DOHH2 (cell line): ENCODE data around the gene ERVK3-1.

ENCODE experiments used
- H3F3A ChIP-seq: fragments of 200-600 bp; sonication (generic), shearing (Covaris generic); 2 replicates; pipeline ENCODE4 v1.6.0; 2016; ENCODE audit warnings: antibody characterized with exemption, mild to moderate bottlenecking; ENCODE audit not compliant: control insufficient read depth, insufficient read depth
- H3K27ac ChIP-seq: fragments of 200-600 bp; sonication (generic); 2 replicates; pipeline ENCODE4 v1.5.1; 2014; ENCODE audit warnings: low read depth, mild to moderate bottlenecking, low read length, moderate library complexity
- H3K27me3 ChIP-seq: fragments of 200-600 bp; sonication (generic); 2 replicates; pipeline ENCODE4 v1.6.1; 2014; ENCODE audit warnings: mild to moderate bottlenecking, low read length, mixed read lengths; ENCODE audit not compliant: control insufficient read depth
- H3K36me3 ChIP-seq: fragments of 200-600 bp; sonication (generic); 2 replicates; pipeline ENCODE4 v1.6.1; 2014; ENCODE audit warnings: mild to moderate bottlenecking, low read length, moderate library complexity, mixed read lengths; ENCODE audit not compliant: control insufficient read depth
- H3K4me1 ChIP-seq: fragments of 200-600 bp; sonication (generic); 2 replicates; pipeline ENCODE4 v1.6.1; 2014; ENCODE audit warnings: mild to moderate bottlenecking, low read length, mixed read lengths; ENCODE audit not compliant: control insufficient read depth
- H3K4me2 ChIP-seq: fragments of 200-600 bp; sonication (generic); 2 replicates; pipeline ENCODE4 v1.6.0; 2014; ENCODE audit warnings: mild to moderate bottlenecking, low read length, moderate library complexity
- H3K4me3 ChIP-seq: fragments of 200-600 bp; sonication (generic); 2 replicates; pipeline ENCODE4 v1.5.1; 2014; ENCODE audit warnings: mild to moderate bottlenecking, low read length, mixed read lengths
- H3K79me2 ChIP-seq: fragments of 200-600 bp; sonication (generic); 2 replicates; pipeline ENCODE4 v1.6.1; 2014; ENCODE audit warnings: mild to moderate bottlenecking, low read length, mixed read lengths; ENCODE audit not compliant: control insufficient read depth
- H3K9me2 ChIP-seq: fragments of 200-600 bp; sonication (generic); replicated peaks from 2 replicates; pipeline ENCODE4 v1.6.1; 2014; ENCODE audit warnings: mild to moderate bottlenecking, low read length, mixed read lengths; ENCODE audit not compliant: control insufficient read depth
- H3K9me3 ChIP-seq: fragments of 200-600 bp; sonication (generic); 2 replicates; pipeline ENCODE4 v1.6.1; 2014; ENCODE audit warnings: antibody characterized with exemption, low read length, mixed read lengths; ENCODE audit not compliant: control insufficient read depth, insufficient read depth
- H4K20me1 ChIP-seq: fragments of 200-600 bp; sonication (generic); 2 replicates; pipeline ENCODE4 v1.6.0; 2014; ENCODE audit warnings: low read depth, mild to moderate bottlenecking, antibody characterized with exemption, low read length, moderate library complexity; ENCODE audit not compliant: control insufficient read depth, insufficient read depth
- CTCF ChIP-seq: fragments of 200-600 bp; sonication (generic); IDR thresholded peaks from one replicate; pipeline ENCODE4 v1.5.1; 2014; ENCODE audit warnings: antibody characterized with exemption, mild to moderate bottlenecking, low read depth, low read length; ENCODE audit not compliant: poor library complexity, severe bottlenecking
- EZH2phosphoT487 ChIP-seq: fragments of 200-600 bp; sonication (generic); IDR thresholded peaks from 2 replicates; pipeline ENCODE4 v1.6.1; 2017; ENCODE audit warnings: borderline replicate concordance, mild to moderate bottlenecking, antibody characterized with exemption, low read length, moderate library complexity, mixed read lengths

Gene ERVK3-1

GRCh38 chr19:58355908-58356765 is 51.0 kb downstream of the ERVK3-1 start:
- Histone ChIP-seq H4K20me1 (no peaks in the 10 kb centered on the region), H3K27ac (no peak overlapping the region), H3K79me2 (no peaks in the 10 kb centered on the region; the same call in 1 of the 2 replicates), H3K27me3 (peaks cover 5% of the 10 kb centered on the region; the same call in 1 of the 2 replicates), H3K4me2 (peak overlapping the region; percentile 50), H3F3A (peaks cover 6% of the 10 kb centered on the region; the same call in 1 of the 2 replicates), H3K4me1 (peaks cover 9% of the 10 kb centered on the region), H3K4me3 (peak overlapping the region; percentile 39; the same call in 1 of the 2 replicates), H3K36me3 (peaks cover 4% of the 10 kb centered on the region), H3K9me2 (no peaks in the 10 kb centered on the region), H3K9me3 (no peaks in the 10 kb centered on the region)
- TF ChIP-seq EZH2phosphoT487 (no peak), CTCF (no peak)

GRCh38 chr19:58356766-58357480 is 51.7 kb downstream of the ERVK3-1 start:
- peaks cover 5% of the 10 kb centered on the region; the same call in 1 of the 2 replicates for H3K27me3 ChIP-seq
- peaks cover 17% of the 10 kb centered on the region for H3K4me1 ChIP-seq
- H3K9me3 ChIP-seq: no peaks in the 10 kb centered on the region
- no peak for TF ChIP-seq EZH2phosphoT487
- no peak for TF ChIP-seq CTCF
- H3K4me3 ChIP-seq: peak overlapping the region; percentile 39; the same call in 1 of the 2 replicates
- H3K27ac ChIP-seq: no peak overlapping the region
- H3K9me2 ChIP-seq: no peaks in the 10 kb centered on the region
- peaks cover 7% of the 10 kb centered on the region for H3K79me2 ChIP-seq
- peaks cover 6% of the 10 kb centered on the region; the same call in 1 of the 2 replicates for H3F3A ChIP-seq
- H3K36me3 ChIP-seq: peaks cover 1% of the 10 kb centered on the region; the same call in 1 of the 2 replicates
- no peaks in the 10 kb centered on the region for H4K20me1 ChIP-seq
- H3K4me2 ChIP-seq: peak overlapping the region; percentile 50

GRCh38 chr19:58357481-58358145 is 52.4 kb downstream of the ERVK3-1 start:
- Histone ChIP-seq H3K9me3 (no peaks in the 10 kb centered on the region), H3F3A (peaks cover 6% of the 10 kb centered on the region; the same call in 1 of the 2 replicates), H3K9me2 (no peaks in the 10 kb centered on the region), H3K27ac (no peak overlapping the region), H3K36me3 (peaks cover 3% of the 10 kb centered on the region; the same call in 1 of the 2 replicates), H4K20me1 (no peaks in the 10 kb centered on the region), H3K4me1 (peaks cover 19% of the 10 kb centered on the region), H3K4me2 (no peak overlapping the region), H3K4me3 (no peak overlapping the region), H3K79me2 (peaks cover 10% of the 10 kb centered on the region), H3K27me3 (peaks cover 5% of the 10 kb centered on the region; the same call in 1 of the 2 replicates)
- TF ChIP-seq EZH2phosphoT487: no peak
- no peak for TF ChIP-seq CTCF
